B cell (primary cell): ENCODE measurements around the gene CPS1.

Experiments
- EZH2 ChIP-seq: IDR thresholded peaks from 2 replicates; pipeline ENCODE4 v1.6.1; 2012; ENCODE audit warnings: borderline replicate concordance, low read depth, mild to moderate bottlenecking, moderate library complexity, low read length; ENCODE audit not compliant: insufficient read depth, poor library complexity, severe bottlenecking
- TF ChIP-seq, protein P1 (sequence below): fragments of 200-600 bp; IDR thresholded peaks from one replicate; pipeline ENCODE4 v1.8.0; 2022; ENCODE audit warnings: antibody characterized with exemption, mild to moderate bottlenecking

DNA sequence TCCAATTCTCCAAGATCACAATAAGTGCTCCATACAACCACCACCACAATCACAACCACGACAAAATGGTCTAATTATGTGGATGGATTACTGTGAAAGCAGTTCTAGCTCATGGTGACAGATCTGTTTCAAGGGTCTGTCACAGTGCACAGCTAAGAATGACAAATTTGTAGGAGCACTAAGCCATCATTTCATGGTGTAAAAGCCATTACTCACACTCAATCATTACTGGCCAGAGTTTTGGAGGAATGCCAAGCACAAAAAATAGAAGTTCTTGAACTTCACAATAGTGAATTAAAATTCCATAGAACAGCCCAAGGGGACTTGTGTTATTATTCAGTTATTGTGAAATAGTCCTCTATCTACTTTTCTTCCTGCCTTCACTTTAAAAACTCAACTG lies 2.3 kb downstream of the CPS1 start:
- TF ChIP-seq, protein P1, sequence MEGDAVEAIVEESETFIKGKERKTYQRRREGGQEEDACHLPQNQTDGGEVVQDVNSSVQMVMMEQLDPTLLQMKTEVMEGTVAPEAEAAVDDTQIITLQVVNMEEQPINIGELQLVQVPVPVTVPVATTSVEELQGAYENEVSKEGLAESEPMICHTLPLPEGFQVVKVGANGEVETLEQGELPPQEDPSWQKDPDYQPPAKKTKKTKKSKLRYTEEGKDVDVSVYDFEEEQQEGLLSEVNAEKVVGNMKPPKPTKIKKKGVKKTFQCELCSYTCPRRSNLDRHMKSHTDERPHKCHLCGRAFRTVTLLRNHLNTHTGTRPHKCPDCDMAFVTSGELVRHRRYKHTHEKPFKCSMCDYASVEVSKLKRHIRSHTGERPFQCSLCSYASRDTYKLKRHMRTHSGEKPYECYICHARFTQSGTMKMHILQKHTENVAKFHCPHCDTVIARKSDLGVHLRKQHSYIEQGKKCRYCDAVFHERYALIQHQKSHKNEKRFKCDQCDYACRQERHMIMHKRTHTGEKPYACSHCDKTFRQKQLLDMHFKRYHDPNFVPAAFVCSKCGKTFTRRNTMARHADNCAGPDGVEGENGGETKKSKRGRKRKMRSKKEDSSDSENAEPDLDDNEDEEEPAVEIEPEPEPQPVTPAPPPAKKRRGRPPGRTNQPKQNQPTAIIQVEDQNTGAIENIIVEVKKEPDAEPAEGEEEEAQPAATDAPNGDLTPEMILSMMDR = no peak
- no peak for TF ChIP-seq EZH2
